Stimulated activated CD4-positive, alpha-beta T cell treated with anti-CD3 and anti-CD28 coated beads, TNF-alpha, amount 100 ng/mL, for 48 hours (primary cell): ENCODE results near the gene PNRC2.
"Not testable (repeated sequence)": the region's sequence is repeated elsewhere in the genome, so short reads cannot be mapped to it uniquely, and the experiment has no call there.

Experiments used
- DNase-seq, 3 donors: peaks; one replicate each; pipeline ENCODE4 v3.0.0-alpha.2; 2020; ENCODE audit warnings: low read depth in 3 of 3

PNRC2 gene

GRCh38 chr1:23953020-23953419 lies 6.6 kb upstream of the PNRC2 start:
- no peak for DNase-seq

GRCh38 chr1:23957096-23957495 lies 2.5 kb upstream of the PNRC2 start:
- no peak for DNase-seq

- not testable (repeated sequence) for DNase-seq
Measured at GRCh38 chr1:23958040-23958809, 1.4 kb upstream of the PNRC2 start.

GRCh38 chr1:23958810-23959460 lies 693 bp upstream of the PNRC2 start:
- DNase-seq = peak; percentile 89 to 92 (median 90)

GRCh38 chr1:23960291-23961020 lies 828 bp downstream of the PNRC2 start:
- no peak for DNase-seq

- no peak for DNase-seq
Measured at GRCh38 chr1:23963617-23964234, 4.1 kb downstream of the PNRC2 start.

- DNase-seq = no peak
Measured at GRCh38 chr1:23964235-23964668, 4.6 kb downstream of the PNRC2 start.

- no peak for DNase-seq
Measured at GRCh38 chr1:23964790-23965740, 5.4 kb downstream of the PNRC2 start.

GRCh38 chr1:23966973-23967493 lies 7.4 kb downstream of the PNRC2 start:
- no peak for DNase-seq

- no peak for DNase-seq
Measured at GRCh38 chr1:23967871-23968270, 8.2 kb downstream of the PNRC2 start.

GRCh38 chr1:23977187-23977853 lies 17.7 kb downstream of the PNRC2 start:
- no peak for DNase-seq

GRCh38 chr1:23977854-23978191 lies 18.2 kb downstream of the PNRC2 start:
- DNase-seq = no peak

- no peak for DNase-seq
Measured at GRCh38 chr1:23978805-23979204, 19.2 kb downstream of the PNRC2 start.

GRCh38 chr1:23979387-23979880 lies 19.8 kb downstream of the PNRC2 start:
- no peak for DNase-seq

GRCh38 chr1:23979881-23980727 lies 20.5 kb downstream of the PNRC2 start, which contains the start of gene SRSF10:
Gene SRSF10 (minus strand): TSS chr1:23980327. CDS start chr1:23980255, 72 bp downstream.
- peak; percentile 93 to 97 (median 95) for DNase-seq

- DNase-seq = peak; percentile 39 to 58 (median 57)
Measured at GRCh38 chr1:23980728-23981070, 21.1 kb downstream of the PNRC2 start.

- DNase-seq = no peak
Measured at GRCh38 chr1:23984417-23985186, 25.0 kb downstream of the PNRC2 start.

- not testable (repeated sequence) for DNase-seq
Measured at GRCh38 chr1:23987038-23987437, 27.4 kb downstream of the PNRC2 start.
